ENCODE measurements around the gene ZC3H18.
"Not testable (repeated sequence)": the region's sequence is repeated elsewhere in the genome, so short reads cannot be mapped to it uniquely, and the experiment has no call there.

The ZC3H18 gene

GRCh38 chr16:88656291-88656980 lies 86.2 kb downstream of the ZC3H18 start:
- DNase-seq = no peak

GRCh38 chr16:88657371-88657770 lies 87.2 kb downstream of the ZC3H18 start:
- DNase-seq = no peak

- DNase-seq = no peak
These were observed 88.5 kb downstream of the ZC3H18 start for GRCh38 chr16:88658714-88659113.

- no peak for DNase-seq
These were observed 89.0 kb downstream of the ZC3H18 start for GRCh38 chr16:88659160-88659559.

- DNase-seq = no peak
These were observed 91.3 kb downstream of the ZC3H18 start for GRCh38 chr16:88661468-88661867.

- no peak for DNase-seq
These were observed 92.1 kb downstream of the ZC3H18 start for GRCh38 chr16:88662222-88662842.

GRCh38 chr16:88662843-88663606 lies 92.8 kb downstream of the ZC3H18 start, which contains the start of gene MVD:
Gene MVD (minus strand): TSS chr16:88663091. CDS start chr16:88663080, 11 bp downstream.
- DNase-seq = peak; percentile 95

- DNase-seq = no peak
These were observed 94.9 kb downstream of the ZC3H18 start for GRCh38 chr16:88665148-88665547.

- no peak for DNase-seq
These were observed 95.4 kb downstream of the ZC3H18 start for GRCh38 chr16:88665570-88665969.

GRCh38 chr16:88667461-88667860 lies 97.3 kb downstream of the ZC3H18 start:
- DNase-seq = no peak

- not testable (repeated sequence) for DNase-seq
These were observed 99.3 kb downstream of the ZC3H18 start for GRCh38 chr16:88669493-88669892.

GRCh38 chr16:88669980-88670379 lies 99.8 kb downstream of the ZC3H18 start:
- DNase-seq = no peak

- no peak for DNase-seq
These were observed 101.6 kb downstream of the ZC3H18 start for GRCh38 chr16:88671806-88672205.

- DNase-seq = no peak
These were observed 102.6 kb downstream of the ZC3H18 start for GRCh38 chr16:88672776-88673175.

GRCh38 chr16:88673716-88674379 lies 103.6 kb downstream of the ZC3H18 start:
- no peak for DNase-seq

- DNase-seq = no peak
These were observed 106.5 kb downstream of the ZC3H18 start for GRCh38 chr16:88676502-88677242.

- DNase-seq = no peak
These were observed 107.5 kb downstream of the ZC3H18 start for GRCh38 chr16:88677721-88678120.

GRCh38 chr16:88678224-88678979 lies 108.2 kb downstream of the ZC3H18 start:
- DNase-seq = no peak

GRCh38 chr16:88680554-88681083 lies 110.4 kb downstream of the ZC3H18 start:
- no peak for DNase-seq

- peak; percentile 57 to 66 for DNase-seq
These were observed 111.0 kb downstream of the ZC3H18 start for GRCh38 chr16:88681084-88681680.

All from stimulated activated CD4-positive, alpha-beta T cell treated with anti-CD3 and anti-CD28 coated beads, Interleukin-2, amount 100 ng/mL, for 24 hours (primary cell).